ENCODE measurements around the gene KDM3A.

KDM3A gene

DNA sequence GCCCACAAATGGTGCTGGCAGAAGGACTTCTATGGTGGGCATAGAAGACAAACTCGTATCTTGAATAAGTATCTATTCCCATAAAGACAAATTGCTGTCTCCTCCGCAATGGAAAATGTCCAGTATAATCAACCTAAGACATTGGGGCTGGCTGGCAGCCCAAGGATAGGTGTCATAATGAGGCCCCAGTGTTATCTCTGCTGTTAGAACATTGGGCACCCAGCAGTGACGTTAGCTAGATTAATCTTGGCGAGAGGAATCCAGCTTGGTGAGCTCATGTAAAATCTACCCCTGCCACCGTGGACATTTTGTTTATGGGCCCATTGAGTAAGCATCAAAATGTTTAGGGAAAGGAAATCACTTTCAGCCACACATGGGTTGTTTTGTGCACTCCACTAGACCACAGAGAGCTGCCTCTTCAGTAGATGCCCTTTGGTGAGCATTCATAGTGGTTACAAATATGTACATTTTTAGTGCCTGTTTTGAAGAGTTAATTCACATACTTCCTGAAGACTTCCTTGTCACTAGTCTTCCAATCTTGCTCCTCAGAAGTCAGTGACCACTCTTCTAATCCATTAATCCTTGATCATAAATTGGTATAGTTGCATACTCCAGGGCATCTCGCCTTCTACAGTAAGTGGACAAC, 48.2 kb upstream of the KDM3A start:
- ATAC-seq = no peak
- no peak for TF ChIP-seq ZFP3 (CRISPR knock-in tag; IDR thresholded peaks at IDR 0.05)
- no peak for TF ChIP-seq ARNTL (CRISPR knock-in tag; IDR thresholded peaks at IDR 0.05; ENCODE audit: borderline replicate concordance, low read depth)
- TF ChIP-seq ESRRG (CRISPR knock-in tag; IDR thresholded peaks at IDR 0.05) = no peak
- no peak for TF ChIP-seq GLIS3 (CRISPR knock-in tag; IDR thresholded peaks at IDR 0.05)
- TF ChIP-seq, protein P1, sequence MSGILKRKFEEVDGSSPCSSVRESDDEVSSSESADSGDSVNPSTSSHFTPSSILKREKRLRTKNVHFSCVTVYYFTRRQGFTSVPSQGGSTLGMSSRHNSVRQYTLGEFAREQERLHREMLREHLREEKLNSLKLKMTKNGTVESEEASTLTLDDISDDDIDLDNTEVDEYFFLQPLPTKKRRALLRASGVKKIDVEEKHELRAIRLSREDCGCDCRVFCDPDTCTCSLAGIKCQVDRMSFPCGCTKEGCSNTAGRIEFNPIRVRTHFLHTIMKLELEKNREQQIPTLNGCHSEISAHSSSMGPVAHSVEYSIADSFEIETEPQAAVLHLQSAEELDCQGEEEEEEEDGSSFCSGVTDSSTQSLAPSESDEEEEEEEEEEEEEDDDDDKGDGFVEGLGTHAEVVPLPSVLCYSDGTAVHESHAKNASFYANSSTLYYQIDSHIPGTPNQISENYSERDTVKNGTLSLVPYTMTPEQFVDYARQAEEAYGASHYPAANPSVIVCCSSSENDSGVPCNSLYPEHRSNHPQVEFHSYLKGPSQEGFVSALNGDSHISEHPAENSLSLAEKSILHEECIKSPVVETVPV (CRISPR knock-in tag; IDR thresholded peaks at IDR 0.05) = no peak
- TF ChIP-seq ZNF565 (CRISPR knock-in tag; conservative IDR thresholded peaks at IDR 0.05; ENCODE audit: low read depth) = no peak

DNA sequence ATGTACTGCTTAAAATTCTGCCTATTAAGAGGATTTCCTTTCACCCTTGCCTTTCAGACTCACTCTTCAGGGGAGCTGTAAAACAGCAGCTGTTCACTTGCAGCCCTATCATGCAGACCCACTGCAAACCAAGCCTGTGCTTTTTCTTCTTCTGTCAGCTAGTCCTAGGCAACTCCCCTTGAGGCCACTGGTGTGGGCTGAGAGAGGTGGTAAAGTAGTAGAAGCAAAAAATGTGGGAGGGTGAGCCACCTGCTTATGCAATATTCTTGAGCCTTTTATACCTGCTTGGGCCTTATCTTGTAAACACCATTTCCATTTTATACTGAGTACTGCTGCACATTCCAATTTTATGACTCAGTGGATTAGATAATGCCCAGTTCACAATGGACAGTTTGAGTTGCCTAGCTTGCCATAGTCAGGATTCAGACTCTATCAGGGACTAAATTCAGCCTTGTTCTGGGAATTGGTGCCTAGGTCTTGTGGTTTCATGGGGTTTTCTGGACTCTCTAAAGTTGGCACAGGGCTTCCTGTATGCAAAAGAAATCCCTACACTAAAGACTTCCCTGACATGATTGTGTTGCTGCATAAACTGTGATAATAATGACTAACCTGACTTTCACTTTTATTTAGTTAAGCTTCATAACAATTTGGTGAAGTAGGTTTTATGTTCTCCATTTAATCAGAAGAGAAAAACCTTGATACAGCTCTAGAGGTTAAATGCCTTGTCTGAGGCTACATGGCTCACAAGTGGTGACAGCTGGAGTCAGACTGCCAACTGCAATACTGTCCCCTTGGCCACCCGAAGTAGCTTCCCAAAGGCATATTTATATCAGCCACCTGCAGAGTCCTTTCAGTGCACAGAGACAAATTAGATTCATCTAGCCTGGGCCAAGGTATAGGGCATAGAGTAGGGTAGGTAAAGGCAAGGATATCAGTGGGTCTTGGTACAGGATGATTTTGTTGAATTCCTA, 47.4 kb upstream of the KDM3A start:
- peak; percentile 49; the same call in 2 of the 3 replicates for ATAC-seq
- no peak for TF ChIP-seq ZFP30 (CRISPR knock-in tag; IDR thresholded peaks at IDR 0.05)
- no peak for TF ChIP-seq ZNF565 (CRISPR knock-in tag; conservative IDR thresholded peaks at IDR 0.05; ENCODE audit: low read depth)
- TF ChIP-seq ESRRG (CRISPR knock-in tag; IDR thresholded peaks at IDR 0.05) = no peak
- TF ChIP-seq ISL1 (CRISPR knock-in tag; IDR thresholded peaks at IDR 0.05) = peak; percentile 50; the same call in 1 of the 2 replicates

DNA sequence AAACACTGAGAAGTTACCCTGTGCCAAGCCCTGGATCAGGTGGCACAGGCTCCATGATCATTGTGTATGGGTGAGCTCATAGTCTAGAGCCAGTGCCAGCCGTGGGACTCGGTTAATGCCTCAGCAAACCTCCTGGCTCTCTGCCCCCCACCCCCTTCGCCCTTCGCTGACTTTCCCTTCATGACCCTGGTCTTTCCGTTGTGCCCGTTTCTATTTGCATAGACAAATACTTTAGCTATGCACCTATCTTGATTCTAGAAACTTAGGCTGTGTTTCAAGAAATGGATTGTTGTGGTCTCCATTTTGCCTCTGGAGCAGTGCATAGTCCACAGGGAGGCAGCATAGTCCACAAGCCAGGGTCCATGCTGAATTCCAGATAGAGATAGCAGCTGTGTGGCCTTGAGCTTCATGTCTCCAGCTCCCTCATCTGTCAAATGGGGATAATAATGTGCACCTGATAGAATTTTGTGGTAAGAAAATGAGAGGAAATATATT, 44.8 kb upstream of the KDM3A start:
- TF ChIP-seq ISL1 (CRISPR knock-in tag; IDR thresholded peaks at IDR 0.05) = no peak
- TF ChIP-seq, protein P2, sequence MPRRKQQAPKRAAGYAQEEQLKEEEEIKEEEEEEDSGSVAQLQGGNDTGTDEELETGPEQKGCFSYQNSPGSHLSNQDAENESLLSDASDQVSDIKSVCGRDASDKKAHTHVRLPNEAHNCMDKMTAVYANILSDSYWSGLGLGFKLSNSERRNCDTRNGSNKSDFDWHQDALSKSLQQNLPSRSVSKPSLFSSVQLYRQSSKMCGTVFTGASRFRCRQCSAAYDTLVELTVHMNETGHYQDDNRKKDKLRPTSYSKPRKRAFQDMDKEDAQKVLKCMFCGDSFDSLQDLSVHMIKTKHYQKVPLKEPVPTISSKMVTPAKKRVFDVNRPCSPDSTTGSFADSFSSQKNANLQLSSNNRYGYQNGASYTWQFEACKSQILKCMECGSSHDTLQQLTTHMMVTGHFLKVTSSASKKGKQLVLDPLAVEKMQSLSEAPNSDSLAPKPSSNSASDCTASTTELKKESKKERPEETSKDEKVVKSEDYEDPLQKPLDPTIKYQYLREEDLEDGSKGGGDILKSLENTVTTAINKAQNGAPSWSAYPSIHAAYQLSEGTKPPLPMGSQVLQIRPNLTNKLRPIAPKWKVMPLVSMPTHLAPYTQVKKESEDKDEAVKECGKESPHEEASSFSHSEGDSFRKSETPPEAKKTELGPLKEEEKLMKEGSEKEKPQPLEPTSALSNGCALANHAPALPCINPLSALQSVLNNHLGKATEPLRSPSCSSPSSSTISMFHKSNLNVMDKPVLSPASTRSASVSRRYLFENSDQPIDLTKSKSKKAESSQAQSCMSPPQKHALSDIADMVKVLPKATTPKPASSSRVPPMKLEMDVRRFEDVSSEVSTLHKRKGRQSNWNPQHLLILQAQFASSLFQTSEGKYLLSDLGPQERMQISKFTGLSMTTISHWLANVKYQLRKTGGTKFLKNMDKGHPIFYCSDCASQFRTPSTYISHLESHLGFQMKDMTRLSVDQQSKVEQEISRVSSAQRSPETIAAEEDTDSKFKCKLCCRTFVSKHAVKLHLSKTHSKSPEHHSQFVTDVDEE (CRISPR knock-in tag; IDR thresholded peaks at IDR 0.05) = no peak
- no peak for TF ChIP-seq ZNF565 (CRISPR knock-in tag; conservative IDR thresholded peaks at IDR 0.05; ENCODE audit: low read depth)
- TF ChIP-seq GLIS3 (CRISPR knock-in tag; IDR thresholded peaks at IDR 0.05) = no peak
- peak; percentile 69 for ATAC-seq

DNA sequence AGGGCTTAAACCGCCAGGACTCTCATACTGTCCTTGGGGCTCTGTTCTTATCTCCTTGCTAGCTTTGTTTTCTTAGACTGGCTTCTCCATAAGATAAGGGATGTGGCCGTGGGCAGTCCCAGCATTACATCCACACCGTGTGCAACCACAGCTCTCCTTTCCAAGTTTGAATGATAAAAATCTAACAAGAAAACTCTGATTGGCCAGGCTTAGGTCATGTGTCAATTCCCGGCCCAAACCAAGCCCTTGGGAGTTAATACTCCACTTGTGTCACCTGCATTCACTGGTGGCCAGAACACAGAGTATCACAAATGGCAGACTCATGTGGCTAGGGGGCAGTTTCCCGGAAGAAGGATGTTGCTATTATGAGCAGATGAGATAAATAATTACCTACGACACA, 43.2 kb upstream of the KDM3A start:
- TF ChIP-seq, protein P3, sequence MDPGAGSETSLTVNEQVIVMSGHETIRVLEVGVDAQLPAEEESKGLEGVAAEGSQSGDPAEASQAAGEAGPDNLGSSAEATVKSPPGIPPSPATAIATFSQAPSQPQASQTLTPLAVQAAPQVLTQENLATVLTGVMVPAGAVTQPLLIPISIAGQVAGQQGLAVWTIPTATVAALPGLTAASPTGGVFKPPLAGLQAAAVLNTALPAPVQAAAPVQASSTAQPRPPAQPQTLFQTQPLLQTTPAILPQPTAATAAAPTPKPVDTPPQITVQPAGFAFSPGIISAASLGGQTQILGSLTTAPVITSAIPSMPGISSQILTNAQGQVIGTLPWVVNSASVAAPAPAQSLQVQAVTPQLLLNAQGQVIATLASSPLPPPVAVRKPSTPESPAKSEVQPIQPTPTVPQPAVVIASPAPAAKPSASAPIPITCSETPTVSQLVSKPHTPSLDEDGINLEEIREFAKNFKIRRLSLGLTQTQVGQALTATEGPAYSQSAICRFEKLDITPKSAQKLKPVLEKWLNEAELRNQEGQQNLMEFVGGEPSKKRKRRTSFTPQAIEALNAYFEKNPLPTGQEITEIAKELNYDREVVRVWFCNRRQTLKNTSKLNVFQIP (CRISPR knock-in tag; IDR thresholded peaks at IDR 0.05; ENCODE audit: borderline replicate concordance, low read depth) = no peak
- TF ChIP-seq, protein P4, sequence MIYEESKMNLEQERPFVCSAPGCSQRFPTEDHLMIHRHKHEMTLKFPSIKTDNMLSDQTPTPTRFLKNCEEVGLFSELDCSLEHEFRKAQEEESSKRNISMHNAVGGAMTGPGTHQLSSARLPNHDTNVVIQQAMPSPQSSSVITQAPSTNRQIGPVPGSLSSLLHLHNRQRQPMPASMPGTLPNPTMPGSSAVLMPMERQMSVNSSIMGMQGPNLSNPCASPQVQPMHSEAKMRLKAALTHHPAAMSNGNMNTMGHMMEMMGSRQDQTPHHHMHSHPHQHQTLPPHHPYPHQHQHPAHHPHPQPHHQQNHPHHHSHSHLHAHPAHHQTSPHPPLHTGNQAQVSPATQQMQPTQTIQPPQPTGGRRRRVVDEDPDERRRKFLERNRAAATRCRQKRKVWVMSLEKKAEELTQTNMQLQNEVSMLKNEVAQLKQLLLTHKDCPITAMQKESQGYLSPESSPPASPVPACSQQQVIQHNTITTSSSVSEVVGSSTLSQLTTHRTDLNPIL (CRISPR knock-in tag; IDR thresholded peaks at IDR 0.05; ENCODE audit: low read depth) = no peak
- no peak for ATAC-seq

DNA sequence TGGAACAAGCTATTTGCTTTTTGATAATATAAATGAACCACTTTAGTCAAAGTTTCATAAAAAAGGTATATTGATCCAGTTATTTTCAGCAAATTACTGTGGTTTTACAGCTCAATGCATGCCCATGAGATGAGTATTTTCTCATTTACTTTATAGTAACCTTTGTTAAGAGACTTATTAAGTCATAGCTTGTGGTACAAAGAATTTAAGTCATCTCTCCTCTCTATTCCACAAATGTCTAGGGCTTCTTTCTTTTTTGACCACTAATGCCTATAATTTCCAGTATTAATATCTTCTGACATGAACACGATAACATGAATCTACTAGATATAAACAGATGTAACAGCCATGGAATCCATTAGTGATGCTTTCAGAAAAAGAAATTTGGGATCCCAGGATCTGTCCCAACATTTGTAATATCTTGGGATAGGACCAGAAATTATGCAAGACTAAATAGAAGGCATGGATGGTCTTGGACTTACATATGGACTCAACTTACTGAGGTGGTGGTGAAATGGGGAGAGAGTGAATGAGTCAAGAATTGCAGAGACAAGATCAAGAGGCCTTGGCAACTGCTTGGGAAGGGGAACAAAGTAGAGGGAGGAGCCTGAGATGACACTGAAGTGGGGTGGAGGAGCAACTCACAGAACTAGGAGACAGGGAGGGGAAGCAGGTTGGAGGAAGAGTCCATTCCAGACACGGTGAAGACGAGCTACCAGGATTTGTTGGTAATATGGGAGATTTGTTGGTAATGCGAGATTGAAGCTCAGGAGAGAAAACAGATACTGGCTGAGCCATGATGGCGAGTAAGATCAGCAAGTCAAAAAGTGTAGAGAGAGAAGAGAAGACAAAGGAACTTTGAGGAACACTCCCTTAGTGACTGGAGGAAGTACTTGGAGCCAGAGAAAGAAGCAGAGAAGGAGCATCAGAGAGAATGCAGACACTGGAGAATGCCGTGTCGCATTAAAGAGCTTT, 42.4 kb upstream of the KDM3A start:
- TF ChIP-seq ZC3H10 (CRISPR knock-in tag; IDR thresholded peaks at IDR 0.05) (no peak), ZNF70 (CRISPR knock-in tag; IDR thresholded peaks at IDR 0.05) (no peak), PPARA (CRISPR knock-in tag; IDR thresholded peaks at IDR 0.05; ENCODE audit: borderline replicate concordance) (no peak)
- TF ChIP-seq, protein P1 (CRISPR knock-in tag; IDR thresholded peaks at IDR 0.05) = no peak
- ATAC-seq = no peak
